Measurements from ENCODE around the gene LYST. TPM values are rescaled to one million over a fixed set of nuclear protein-coding genes. Genes with fewer than 3 reads are reported as not detected.
A peak's percentile ranks its signal among the peaks of the same experiment; 100 is the strongest.
"Not testable (repeated sequence)": the region's sequence is repeated elsewhere in the genome, so short reads cannot be mapped to it uniquely, and the experiment has no call there.

LYST gene
- total RNA-seq, 8 experiments from 2014 or later = 9.1 to 28.5 (median 17.4) TPM

DNA sequence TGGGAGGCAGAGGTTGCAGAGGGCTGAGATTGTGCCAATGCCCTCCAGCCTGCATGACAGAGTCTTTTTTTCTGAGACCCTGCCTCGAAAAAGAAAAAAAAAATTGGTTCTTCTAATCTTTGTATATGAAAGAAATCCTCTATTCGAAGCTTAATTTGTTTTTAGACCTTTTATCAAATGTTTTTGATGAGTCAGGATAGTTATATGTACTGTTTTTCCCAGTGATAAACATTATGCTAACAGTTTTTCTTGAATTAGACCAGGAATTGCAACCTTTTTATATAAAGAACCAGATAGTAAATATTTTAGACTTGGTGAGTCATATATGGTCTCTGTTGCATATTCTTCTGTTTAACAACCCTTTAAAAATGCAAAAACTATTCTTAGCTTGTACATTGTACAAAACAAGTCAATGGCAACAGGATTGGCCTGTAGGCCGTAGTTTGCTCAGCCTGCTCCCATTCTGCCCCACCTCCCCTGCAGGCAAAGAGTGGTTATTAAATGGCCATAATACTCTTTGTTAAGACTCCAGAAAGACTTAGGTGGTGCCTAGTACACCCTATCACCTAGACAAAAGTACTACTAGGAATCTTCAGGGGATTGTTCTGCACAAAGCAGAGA, 45.2 kb downstream of the LYST start:
- Histone ChIP-seq H3K27ac (no peak overlapping the region), H3K4me3 (no peak overlapping the region), H3K4me1 (replicated peaks in 1 of 2) (no peaks in the 10 kb centered on the region)
- ATAC-seq (replicated peaks in 6 of 8) = peak in 7 of 8 experiments; percentile 16 to 98 (median 68)
- in situ Hi-C loops (cut with MboI; ENCODE audit: low pct_unique_long_range_greater_than_20kb in 2 of 9, low sequenced_read_pairs in 9 of 9, unreplicated experiment in 9 of 9) = no loop called here
- WGBS, 10 experiments = 0 to 100% (median 66%) methylated on average over 1 to 3 of the region's 3 CpGs

DNA sequence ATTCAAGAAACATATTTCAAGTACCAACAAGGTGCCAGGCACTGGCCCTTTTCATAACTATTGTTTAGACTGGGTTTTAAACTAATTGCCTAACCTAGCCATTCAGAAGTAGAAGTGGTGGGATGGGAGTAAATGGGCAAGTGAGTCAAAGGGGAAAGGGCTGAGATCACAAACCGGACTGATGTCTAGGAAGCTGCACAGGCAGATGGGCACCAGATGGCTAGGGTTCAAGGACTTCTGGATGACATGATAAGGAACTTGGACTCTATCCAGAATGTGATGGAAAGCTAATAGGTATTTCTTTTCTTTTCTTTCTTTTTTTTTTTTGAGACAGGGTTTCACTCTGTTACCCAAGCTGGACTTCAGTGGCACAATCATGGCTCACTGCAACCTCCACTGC, 46.6 kb downstream of the LYST start:
- Histone ChIP-seq H3K4me3 (no peak overlapping the region), H3K27ac (no peak overlapping the region), H3K4me1 (replicated peaks in 1 of 2) (no peaks in the 10 kb centered on the region)
- WGBS, 10 experiments = 83 to 100% (median 83%) methylated on average over 1 of the region's 1 CpG; no CpG with 5 or more reads in 7 of the 10 experiments
- no peak for ATAC-seq (replicated peaks in 6 of 8)
- in situ Hi-C loops (cut with MboI; ENCODE audit: low pct_unique_long_range_greater_than_20kb in 2 of 9, low sequenced_read_pairs in 9 of 9, unreplicated experiment in 9 of 9) = no loop called here

DNA sequence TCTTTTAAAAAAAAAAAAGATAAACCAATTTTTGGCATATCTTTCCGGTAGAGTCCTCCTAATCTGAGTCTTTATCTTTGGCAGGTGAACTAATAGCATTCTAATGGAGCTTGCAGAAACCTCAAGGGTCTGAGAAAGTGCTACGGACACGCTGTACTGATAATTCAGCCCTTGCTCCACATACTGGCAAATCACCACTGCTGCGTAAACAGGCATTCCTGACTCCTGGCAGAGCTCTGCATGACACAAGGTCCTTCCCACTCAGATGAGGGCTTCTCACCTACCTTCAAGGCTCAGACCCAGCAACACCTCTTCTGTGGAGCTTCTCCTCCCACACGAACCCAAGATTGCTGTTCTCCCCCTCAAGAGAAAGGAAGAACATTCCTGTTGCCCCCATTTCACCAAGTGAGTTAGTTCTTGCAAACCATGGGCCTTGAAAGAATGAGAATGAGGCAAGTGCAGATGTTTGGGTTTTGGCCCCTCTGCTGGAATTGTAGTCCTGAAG, 48.0 kb downstream of the LYST start:
- Histone ChIP-seq H3K4me3 (no peak overlapping the region), H3K27ac (no peak overlapping the region), H3K4me1 (replicated peaks in 1 of 2) (no peaks in the 10 kb centered on the region)
- WGBS, 10 experiments = 86 to 100% (median 97%) methylated on average over 1 to 5 of the region's 5 CpGs; no CpG with 5 or more reads in 2 of the 10 experiments
- ATAC-seq (replicated peaks in 6 of 8) = no peak
- in situ Hi-C loops (cut with MboI; ENCODE audit: low pct_unique_long_range_greater_than_20kb in 2 of 9, low sequenced_read_pairs in 9 of 9, unreplicated experiment in 9 of 9) = no loop called here

DNA sequence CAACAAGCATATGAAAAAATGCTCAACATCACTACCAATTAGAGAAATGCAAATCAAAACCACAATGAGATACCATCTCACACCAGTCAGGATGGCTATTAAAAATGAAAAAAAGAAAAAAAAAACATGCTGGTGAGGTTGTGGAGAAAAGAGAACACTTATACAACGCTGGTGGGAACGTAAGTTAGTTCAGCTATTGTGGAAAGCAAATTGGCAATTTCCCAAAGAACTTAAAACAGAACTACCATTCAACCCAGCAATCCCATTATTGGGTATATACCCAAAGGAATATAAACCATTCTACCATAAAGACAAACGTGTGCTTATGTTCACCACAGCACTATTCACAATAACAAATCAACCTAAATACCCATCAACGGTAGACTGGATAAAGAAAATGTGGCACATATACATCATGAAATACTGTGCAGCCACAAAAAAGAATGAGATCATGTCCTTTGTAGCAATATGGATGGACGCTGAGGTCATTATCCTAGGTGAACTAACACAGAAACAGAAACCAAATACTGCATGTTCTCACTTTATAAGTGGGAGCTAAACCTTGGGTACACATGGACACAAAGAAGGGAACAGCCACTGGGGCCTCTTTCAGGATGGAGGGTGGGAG, 49.5 kb downstream of the LYST start:
- whole genome bisulfite sequencing, 10 experiments = 75 to 95% (median 93%) methylated on average over 2 to 5 of the region's 5 CpGs
- Histone ChIP-seq H3K4me1 (replicated peaks in 1 of 2) (no peaks in the 10 kb centered on the region), H3K27ac (no peak overlapping the region), H3K4me3 (no peak overlapping the region)
- in situ Hi-C loops (cut with MboI; ENCODE audit: low pct_unique_long_range_greater_than_20kb in 2 of 9, low sequenced_read_pairs in 9 of 9, unreplicated experiment in 9 of 9) = no loop called here
- peak in 1 of 8 experiments; percentile 40 for ATAC-seq (replicated peaks in 6 of 8)

GRCh38 chr1:235809688-235810397, 56.9 kb downstream of the LYST start:
- in situ Hi-C loops (cut with MboI; ENCODE audit: low pct_unique_long_range_greater_than_20kb in 2 of 9, low sequenced_read_pairs in 9 of 9, unreplicated experiment in 9 of 9) = no loop called here
- ATAC-seq (replicated peaks in 6 of 8) = no peak

DNA sequence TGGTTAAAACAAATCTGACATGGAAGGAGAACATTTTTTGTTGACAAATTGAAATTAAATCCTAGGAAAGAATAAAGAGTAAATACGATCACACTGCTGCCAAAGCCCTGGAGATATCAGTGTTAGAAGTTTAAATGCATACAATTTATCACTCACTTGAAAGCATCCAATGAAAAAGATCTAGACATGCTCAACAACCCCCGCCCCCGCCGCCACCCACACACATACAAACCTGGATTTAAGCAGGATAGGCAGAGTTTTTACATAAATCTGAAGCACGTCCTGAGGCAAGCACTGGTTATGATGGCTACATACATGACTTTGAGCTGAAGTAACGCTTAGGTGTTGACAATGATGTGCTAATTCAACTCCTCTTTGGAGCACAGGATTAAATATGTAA, 58.5 kb downstream of the LYST start:
- no peak overlapping the region for H3K27ac ChIP-seq
- in situ Hi-C loops (cut with MboI; ENCODE audit: low pct_unique_long_range_greater_than_20kb in 2 of 9, low sequenced_read_pairs in 9 of 9, unreplicated experiment in 9 of 9) = no loop called here
- 50 to 93% (median 82%) methylated on average over 1 to 6 of the region's 6 CpGs; no CpG with 5 or more reads in 1 of the 10 experiments for WGBS, 10 experiments
- no peak overlapping the region for H3K4me3 ChIP-seq
- peak in 1 of 8 experiments; percentile 79 for ATAC-seq (replicated peaks in 6 of 8)
- H3K4me1 ChIP-seq (replicated peaks in 1 of 2) = peaks cover 0 to 3% of the 10 kb centered on the region in 2 donors

More at GRCh38 chr1:235809688-235810397, 56.9 kb downstream of the LYST start:
- Histone ChIP-seq H3K4me3 (no peak overlapping the region), H3K27ac (no peak overlapping the region), H3K4me1 (replicated peaks in 1 of 2) (peaks cover 0 to 3% of the 10 kb centered on the region in 2 donors)
- WGBS, 10 experiments = 63 to 98% (median 83%) methylated on average over 4 to 12 of the region's 12 CpGs

DNA sequence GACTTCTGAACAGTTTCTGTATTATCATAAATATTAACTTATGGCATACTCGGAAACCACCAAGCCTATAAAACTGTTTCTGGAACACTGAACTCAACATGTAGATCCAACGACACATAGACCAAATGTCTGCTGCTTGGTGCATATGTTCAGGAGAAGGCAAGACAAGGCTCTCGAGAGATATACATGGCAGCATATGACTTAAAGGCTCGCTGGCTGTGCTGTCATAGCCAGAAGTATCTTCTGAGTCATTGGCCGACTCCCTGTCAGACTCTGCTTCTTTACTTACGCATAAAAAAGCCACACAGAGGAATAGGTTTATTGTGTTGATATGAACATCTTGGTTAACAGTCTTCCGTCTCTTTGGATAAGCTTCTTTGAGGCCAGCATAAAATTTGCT, 60.6 kb downstream of the LYST start:
- Histone ChIP-seq H3K4me1 (replicated peaks in 1 of 2) (peaks cover 0 to 3% of the 10 kb centered on the region in 2 donors), H3K4me3 (no peak overlapping the region), H3K27ac (no peak overlapping the region)
- WGBS, 10 experiments = 68 to 99% (median 81%) methylated on average over 2 to 7 of the region's 7 CpGs
- peak in 3 of 8 experiments; percentile 56 to 94 (median 86) for ATAC-seq (replicated peaks in 6 of 8)
- in situ Hi-C loops (cut with MboI; ENCODE audit: low pct_unique_long_range_greater_than_20kb in 2 of 9, low sequenced_read_pairs in 9 of 9, unreplicated experiment in 9 of 9) = no loop called here

- in situ Hi-C loops (cut with MboI; ENCODE audit: low pct_unique_long_range_greater_than_20kb in 2 of 9, low sequenced_read_pairs in 9 of 9, unreplicated experiment in 9 of 9) = no loop called here
These were observed 63.9 kb downstream of the LYST start for GRCh38 chr1:235802573-235803346.

GRCh38 chr1:235799264-235799663, 67.4 kb downstream of the LYST start:
- Histone ChIP-seq H3K4me1 (replicated peaks in 1 of 2) (no peaks in the 10 kb centered on the region), H3K4me3 (no peak overlapping the region), H3K27ac (no peak overlapping the region)
- WGBS, 10 experiments = 69 to 100% (median 100%) methylated on average over 1 to 2 of the region's 2 CpGs; no CpG with 5 or more reads in 1 of the 10 experiments
- in situ Hi-C loops (cut with MboI; ENCODE audit: low pct_unique_long_range_greater_than_20kb in 2 of 9, low sequenced_read_pairs in 9 of 9, unreplicated experiment in 9 of 9) = loop anchor here in 4 of 9 experiments (25.0 kb wide), 1 partner anchor 287 kb away; the partner anchor contains the start of gene B3GALNT2 (in 4 of the 4)
- ATAC-seq (replicated peaks in 6 of 8) = no peak

More at GRCh38 chr1:235802573-235803346, 63.9 kb downstream of the LYST start:
- 87 to 100% (median 96%) methylated on average over 2 to 4 of the region's 4 CpGs for WGBS, 10 experiments
- ATAC-seq (replicated peaks in 6 of 8) = no peak
- H3K27ac ChIP-seq = no peak overlapping the region
- no peak overlapping the region for H3K4me3 ChIP-seq
- no peaks in the 10 kb centered on the region for H3K4me1 ChIP-seq (replicated peaks in 1 of 2)

DNA sequence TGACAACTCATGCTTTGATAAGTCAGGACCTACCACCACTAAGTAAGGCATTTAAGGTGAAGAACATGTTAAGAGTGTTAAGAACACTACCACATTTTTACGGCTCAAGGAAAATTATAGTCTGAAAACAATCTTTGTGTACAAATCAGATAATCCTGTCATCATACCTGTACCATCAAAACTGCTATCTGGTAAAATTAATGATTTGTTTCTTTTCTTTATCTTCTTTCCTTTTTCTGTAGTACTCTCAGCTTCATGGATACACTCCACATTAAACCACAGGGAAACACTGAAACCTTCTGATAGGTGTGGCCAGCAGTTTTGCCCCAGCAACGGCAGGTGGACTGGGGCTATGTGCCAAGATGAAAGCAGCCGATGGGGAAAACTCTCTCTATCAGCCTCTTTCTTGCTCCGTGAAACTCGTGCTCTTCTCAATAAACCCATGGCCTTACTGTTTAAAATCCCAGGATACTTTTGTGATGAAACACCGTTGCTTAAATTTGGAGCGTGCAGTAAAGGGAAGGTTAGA, 75.1 kb downstream of the LYST start:
- 67 to 100% (median 89%) methylated on average over 2 to 7 of the region's 7 CpGs for WGBS, 10 experiments
- in situ Hi-C loops (cut with MboI; ENCODE audit: low pct_unique_long_range_greater_than_20kb in 2 of 9, low sequenced_read_pairs in 9 of 9, unreplicated experiment in 9 of 9) = loop anchor here in 4 of 9 experiments (25.0 kb wide), 1 partner anchor 279 kb away; the partner anchor contains the start of gene B3GALNT2 (in 4 of the 4)

DNA sequence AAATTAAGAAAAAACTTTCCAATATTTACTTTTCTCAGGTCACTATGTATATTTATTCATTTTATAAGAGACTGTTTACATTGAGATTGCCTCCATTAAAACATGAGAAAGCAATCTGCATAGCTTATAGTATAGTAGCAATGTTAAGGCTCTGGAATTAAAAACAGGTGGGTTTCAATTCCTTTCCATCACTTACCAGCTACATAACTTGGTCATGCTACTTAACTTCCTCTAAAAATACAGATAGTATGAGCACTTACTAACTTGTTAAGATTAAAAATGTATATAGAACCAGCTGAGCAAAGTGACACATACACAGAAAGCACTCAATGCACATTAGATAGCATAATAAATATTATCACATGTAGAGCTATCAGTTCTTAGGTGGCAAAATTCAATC, 76.6 kb downstream of the LYST start:
- in situ Hi-C loops (cut with MboI; ENCODE audit: low pct_unique_long_range_greater_than_20kb in 2 of 9, low sequenced_read_pairs in 9 of 9, unreplicated experiment in 9 of 9) = loop anchor here in 4 of 9 experiments (25.0 kb wide), 1 partner anchor 278 kb away; the partner anchor contains the start of gene B3GALNT2 (in 4 of the 4)
- Histone ChIP-seq H3K27ac (no peak overlapping the region), H3K4me3 (no peak overlapping the region), H3K4me1 (replicated peaks in 1 of 2) (no peaks in the 10 kb centered on the region)
- ATAC-seq (replicated peaks in 6 of 8) = no peak

More for the DNA sequence above, 75.1 kb downstream of the LYST start:
- Histone ChIP-seq H3K27ac (no peak overlapping the region), H3K4me3 (no peak overlapping the region), H3K4me1 (replicated peaks in 1 of 2) (no peaks in the 10 kb centered on the region)
- ATAC-seq (replicated peaks in 6 of 8) = no peak

- H3K27ac ChIP-seq = not testable (repeated sequence)
- WGBS, 10 experiments = 80 to 100% (median 100%) methylated on average over 1 of the region's 8 CpGs; no CpG with 5 or more reads in 2 of the 10 experiments
- in situ Hi-C loops (cut with MboI; ENCODE audit: low pct_unique_long_range_greater_than_20kb in 2 of 9, low sequenced_read_pairs in 9 of 9, unreplicated experiment in 9 of 9) = loop anchor here in 4 of 9 experiments (25.0 kb wide), 1 partner anchor 274 kb away; the partner anchor contains the start of gene B3GALNT2 (in 4 of the 4)
These were observed 80.3 kb downstream of the LYST start for GRCh38 chr1:235786227-235786898.

More at GRCh38 chr1:235786227-235786898, 80.3 kb downstream of the LYST start:
- not testable (repeated sequence) for ATAC-seq (replicated peaks in 6 of 8); H3K4me3 ChIP-seq; H3K4me1 ChIP-seq (replicated peaks in 1 of 2)
